SJCRH30 (cell line): ENCODE data around the gene CAMTA1. TPM values are rescaled to one million over a fixed set of nuclear protein-coding genes. Genes with fewer than 3 reads are reported as not detected.

Experiments
- DNase-seq, 2 experiments: peaks; one replicate each; pipeline ENCODE4 v3.0.0-alpha.2; 2015 to 2020
- H3K27ac ChIP-seq: fragments of 250-450 bp; sonication (Bioruptor Pico); 2 replicates; pipeline ENCODE4 v1.5.1; 2020; ENCODE audit warnings: mild to moderate bottlenecking, moderate library complexity
- H3K27me3 ChIP-seq: fragments of 250-450 bp; sonication (Bioruptor Pico); 2 replicates; pipeline ENCODE4 v1.5.1; 2020; ENCODE audit warnings: mild to moderate bottlenecking, moderate library complexity
- H3K36me3 ChIP-seq: fragments of 250-450 bp; sonication (Bioruptor Pico); 2 replicates; pipeline ENCODE4 v1.5.1; 2020; ENCODE audit warnings: mild to moderate bottlenecking, moderate library complexity
- H3K4me1 ChIP-seq: fragments of 250-450 bp; sonication (Bioruptor Pico); 2 replicates; pipeline ENCODE4 v1.5.1; 2020; ENCODE audit warnings: mild to moderate bottlenecking, moderate library complexity
- H3K4me3 ChIP-seq: fragments of 250-450 bp; sonication (Bioruptor Pico); 2 replicates; pipeline ENCODE4 v1.5.1; 2020; ENCODE audit warnings: mild to moderate bottlenecking, moderate library complexity
- H3K9me3 ChIP-seq: fragments of 250-450 bp; sonication (Bioruptor Pico); replicated peaks from 2 replicates; pipeline ENCODE4 v1.5.1; 2020; ENCODE audit warnings: mild to moderate bottlenecking, moderate library complexity
- total RNA-seq: library from RNA; depleted of rRNA; stranded (reverse); fragments of >200 nt; shearing (Covaris generic); gene quantifications from 2 replicates; pipeline ENCODE4 v1.2.3, GENCODE V29; 2014

Gene CAMTA1
- total RNA-seq, 1 experiment from 2014 or later = 153 TPM

GRCh38 chr1:7042322-7043190 lies 257.3 kb downstream of the CAMTA1 start:
- no peaks in the 10 kb centered on the region for H3K36me3 ChIP-seq
- H3K27ac ChIP-seq = no peak overlapping the region
- H3K27me3 ChIP-seq = peaks cover 39% of the 10 kb centered on the region
- no peak overlapping the region for H3K4me3 ChIP-seq
- H3K4me1 ChIP-seq = no peaks in the 10 kb centered on the region
- H3K9me3 ChIP-seq = no peaks in the 10 kb centered on the region
- DNase-seq = peak in 1 of 2 experiments; percentile 48

- H3K4me1 ChIP-seq = no peaks in the 10 kb centered on the region
- H3K27ac ChIP-seq = no peak overlapping the region
- H3K9me3 ChIP-seq = no peaks in the 10 kb centered on the region
- no peaks in the 10 kb centered on the region for H3K36me3 ChIP-seq
- peaks cover 39% of the 10 kb centered on the region for H3K27me3 ChIP-seq
- H3K4me3 ChIP-seq = no peak overlapping the region
- DNase-seq = no peak
Measured at GRCh38 chr1:7043191-7043549, 257.9 kb downstream of the CAMTA1 start.

- Histone ChIP-seq H3K27me3 (peaks cover 45% of the 10 kb centered on the region), H3K4me3 (no peak overlapping the region), H3K4me1 (no peaks in the 10 kb centered on the region), H3K27ac (no peak overlapping the region), H3K36me3 (no peaks in the 10 kb centered on the region), H3K9me3 (no peaks in the 10 kb centered on the region)
- no peak for DNase-seq
Measured at GRCh38 chr1:7043719-7044535, 258.7 kb downstream of the CAMTA1 start.

GRCh38 chr1:7045897-7046296 lies 260.6 kb downstream of the CAMTA1 start:
- no peaks in the 10 kb centered on the region for H3K9me3 ChIP-seq
- no peak overlapping the region for H3K4me3 ChIP-seq
- DNase-seq = no peak
- no peaks in the 10 kb centered on the region for H3K4me1 ChIP-seq
- no peak overlapping the region for H3K27ac ChIP-seq
- no peaks in the 10 kb centered on the region for H3K36me3 ChIP-seq
- H3K27me3 ChIP-seq = peaks cover 46% of the 10 kb centered on the region

- peak; percentile 81 to 85 for DNase-seq
- no peaks in the 10 kb centered on the region for H3K9me3 ChIP-seq
- H3K27ac ChIP-seq = no peak overlapping the region
- H3K27me3 ChIP-seq = peaks cover 42% of the 10 kb centered on the region
- no peaks in the 10 kb centered on the region for H3K4me1 ChIP-seq
- H3K36me3 ChIP-seq = no peaks in the 10 kb centered on the region
- no peak overlapping the region for H3K4me3 ChIP-seq
Measured at GRCh38 chr1:7046314-7046713, 261.1 kb downstream of the CAMTA1 start.

- no peaks in the 10 kb centered on the region for H3K36me3 ChIP-seq
- no peaks in the 10 kb centered on the region for H3K9me3 ChIP-seq
- H3K4me3 ChIP-seq = no peak overlapping the region
- H3K4me1 ChIP-seq = no peaks in the 10 kb centered on the region
- DNase-seq = no peak
- peaks cover 37% of the 10 kb centered on the region for H3K27me3 ChIP-seq
- H3K27ac ChIP-seq = no peak overlapping the region
Measured at GRCh38 chr1:7046891-7047290, 261.6 kb downstream of the CAMTA1 start.

GRCh38 chr1:7047866-7048265 lies 262.6 kb downstream of the CAMTA1 start:
- no peak for DNase-seq
- H3K9me3 ChIP-seq = no peaks in the 10 kb centered on the region
- no peak overlapping the region for H3K27ac ChIP-seq
- no peaks in the 10 kb centered on the region for H3K4me1 ChIP-seq
- peaks cover 32% of the 10 kb centered on the region for H3K27me3 ChIP-seq
- H3K36me3 ChIP-seq = no peaks in the 10 kb centered on the region
- H3K4me3 ChIP-seq = no peak overlapping the region

GRCh38 chr1:7048395-7048794 lies 263.1 kb downstream of the CAMTA1 start:
- Histone ChIP-seq H3K9me3 (no peaks in the 10 kb centered on the region), H3K4me1 (no peaks in the 10 kb centered on the region), H3K27me3 (peaks cover 32% of the 10 kb centered on the region), H3K4me3 (no peak overlapping the region), H3K36me3 (no peaks in the 10 kb centered on the region), H3K27ac (no peak overlapping the region)
- DNase-seq = no peak

- Histone ChIP-seq H3K4me3 (no peak overlapping the region), H3K9me3 (no peaks in the 10 kb centered on the region; the same call in 1 of the 2 replicates), H3K36me3 (no peaks in the 10 kb centered on the region), H3K27me3 (peaks cover 36% of the 10 kb centered on the region), H3K4me1 (no peaks in the 10 kb centered on the region), H3K27ac (no peak overlapping the region)
- DNase-seq = no peak
Measured at GRCh38 chr1:7049913-7050625, 264.8 kb downstream of the CAMTA1 start.

- DNase-seq = no peak
- H3K9me3 ChIP-seq = no peaks in the 10 kb centered on the region; the same call in 1 of the 2 replicates
- no peaks in the 10 kb centered on the region for H3K4me1 ChIP-seq
- peaks cover 40% of the 10 kb centered on the region for H3K27me3 ChIP-seq
- no peak overlapping the region for H3K27ac ChIP-seq
- H3K36me3 ChIP-seq = no peaks in the 10 kb centered on the region
- no peak overlapping the region for H3K4me3 ChIP-seq
Measured at GRCh38 chr1:7050751-7051665, 265.8 kb downstream of the CAMTA1 start.

GRCh38 chr1:7052701-7053100 lies 267.4 kb downstream of the CAMTA1 start:
- Histone ChIP-seq H3K36me3 (no peaks in the 10 kb centered on the region), H3K9me3 (no peaks in the 10 kb centered on the region; the same call in 1 of the 2 replicates), H3K4me3 (no peak overlapping the region), H3K4me1 (no peaks in the 10 kb centered on the region), H3K27ac (no peak overlapping the region), H3K27me3 (peaks cover 52% of the 10 kb centered on the region)
- no peak for DNase-seq

GRCh38 chr1:7060745-7061144 lies 275.5 kb downstream of the CAMTA1 start:
- Histone ChIP-seq H3K4me3 (no peak overlapping the region), H3K27me3 (peaks cover 32% of the 10 kb centered on the region; the same call in 1 of the 2 replicates), H3K36me3 (no peaks in the 10 kb centered on the region), H3K9me3 (no peaks in the 10 kb centered on the region), H3K27ac (no peak overlapping the region), H3K4me1 (no peaks in the 10 kb centered on the region)
- DNase-seq = no peak

- DNase-seq = no peak
- Histone ChIP-seq H3K27ac (no peak overlapping the region), H3K36me3 (no peaks in the 10 kb centered on the region)
Measured at GRCh38 chr1:7062346-7063061, 277.2 kb downstream of the CAMTA1 start.

More at GRCh38 chr1:7062346-7063061, 277.2 kb downstream of the CAMTA1 start:
- Histone ChIP-seq H3K9me3 (no peaks in the 10 kb centered on the region), H3K4me3 (no peak overlapping the region), H3K4me1 (no peaks in the 10 kb centered on the region), H3K27me3 (peaks cover 26% of the 10 kb centered on the region; the same call in 1 of the 2 replicates)
